ENCODE data around the gene HELZ2.

HELZ2 gene

GRCh38 chr20:63587776-63588591, 13.9 kb upstream of the HELZ2 start:
- TF ChIP-seq CTCF (IDR thresholded peaks at IDR 0.05): no peak

GRCh38 chr20:63587256-63587655, 13.2 kb upstream of the HELZ2 start:
- TF ChIP-seq CTCF (IDR thresholded peaks at IDR 0.05): no peak

GRCh38 chr20:63586797-63587196, 12.8 kb upstream of the HELZ2 start:
- TF ChIP-seq CTCF (IDR thresholded peaks at IDR 0.05): no peak

- no peak for TF ChIP-seq CTCF (IDR thresholded peaks at IDR 0.05)
Measured at GRCh38 chr20:63585616-63586565, 11.9 kb upstream of the HELZ2 start.

GRCh38 chr20:63582382-63583063, 8.5 kb upstream of the HELZ2 start:
- no peak for TF ChIP-seq CTCF (IDR thresholded peaks at IDR 0.05)

GRCh38 chr20:63580796-63581461, 6.9 kb upstream of the HELZ2 start:
- peak; percentile 11; the same call in 1 of the 2 replicates for TF ChIP-seq CTCF (IDR thresholded peaks at IDR 0.05)

Data from LNCAP (cell line).